GM21390 (cell line): ENCODE results near the gene GPER1.
"Not testable (repeated sequence)": the region's sequence is repeated elsewhere in the genome, so short reads cannot be mapped to it uniquely, and the experiment has no call there.

Experiments used
- ATAC-seq: cut with Tn5 transposase; IDR thresholded peaks from one replicate; pipeline ENCODE4 v1.9.1; 2021; ENCODE audit not compliant: unreplicated experiment

GPER1 gene

GRCh38 chr7:1101563-1102431, 13.9 kb downstream of the GPER1 start:
- no peak for ATAC-seq

- peak; percentile 39 for ATAC-seq
These were observed 15.3 kb downstream of the GPER1 start for GRCh38 chr7:1103009-1103788.

GRCh38 chr7:1103789-1104515, 16.0 kb downstream of the GPER1 start:
- ATAC-seq = no peak

GRCh38 chr7:1104516-1105179, 16.7 kb downstream of the GPER1 start:
- no peak for ATAC-seq

GRCh38 chr7:1105189-1105588, 17.3 kb downstream of the GPER1 start:
- ATAC-seq = peak; percentile 49

GRCh38 chr7:1106063-1106792, 18.3 kb downstream of the GPER1 start:
- no peak for ATAC-seq

- no peak for ATAC-seq
These were observed 19.0 kb downstream of the GPER1 start for GRCh38 chr7:1106793-1107421.

- no peak for ATAC-seq
These were observed 20.5 kb downstream of the GPER1 start for GRCh38 chr7:1108264-1108920.

- ATAC-seq = no peak
These were observed 21.8 kb downstream of the GPER1 start for GRCh38 chr7:1109581-1110310.

- no peak for ATAC-seq
These were observed 22.4 kb downstream of the GPER1 start for GRCh38 chr7:1110358-1110757.

- no peak for ATAC-seq
These were observed 23.2 kb downstream of the GPER1 start for GRCh38 chr7:1111156-1111555.

GRCh38 chr7:1112109-1112508, 24.2 kb downstream of the GPER1 start:
- no peak for ATAC-seq

GRCh38 chr7:1112625-1113547, 25.0 kb downstream of the GPER1 start:
- no peak for ATAC-seq

GRCh38 chr7:1113548-1113885, 25.6 kb downstream of the GPER1 start:
- ATAC-seq = no peak

- ATAC-seq = no peak
These were observed 26.2 kb downstream of the GPER1 start for GRCh38 chr7:1114088-1114487.

GRCh38 chr7:1114505-1114904, 26.6 kb downstream of the GPER1 start:
- ATAC-seq = no peak

GRCh38 chr7:1115171-1116045, 27.5 kb downstream of the GPER1 start:
- not testable (repeated sequence) for ATAC-seq
